NCI-H1694 (cell line): ENCODE data around the gene NKAIN4.

ENCODE experiments used
- DNase-seq: peaks from one replicate; lab custom pipeline; 2025; lab: John Stamatoyannopoulos, UW

Gene NKAIN4

DNA sequence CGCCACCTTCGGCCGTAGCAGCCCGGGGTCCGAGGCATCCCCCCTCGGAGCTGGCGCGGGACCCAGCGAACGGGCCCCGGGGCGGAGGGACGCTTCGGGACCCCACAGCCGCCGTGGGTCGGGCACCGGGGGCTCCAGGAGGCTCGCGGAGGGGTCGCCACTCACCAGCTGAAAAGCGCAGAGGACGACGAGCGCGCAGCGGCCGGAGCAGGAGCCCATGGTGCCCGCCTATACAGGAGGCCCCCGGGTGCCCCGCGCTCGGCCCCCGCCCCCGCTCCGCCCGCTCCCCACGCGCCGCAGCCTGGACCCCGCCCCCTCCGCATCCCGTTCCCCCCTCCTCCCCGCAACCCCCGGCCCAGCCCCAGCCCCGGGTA, at the start of gene NKAIN4:
Gene NKAIN4 (minus strand): TSS at position 232 of the 374 bp plus-strand sequence. CDS start 13 bp downstream, at position 219.
- no peak for DNase-seq

GRCh38 chr20:63303095-63303666, 48.9 kb upstream of the NKAIN4 start:
- DNase-seq = no peak

- no peak for DNase-seq
These were observed 47.4 kb upstream of the NKAIN4 start for GRCh38 chr20:63301671-63302070.

GRCh38 chr20:63298731-63299312, 44.6 kb upstream of the NKAIN4 start:
- no peak for DNase-seq

DNA sequence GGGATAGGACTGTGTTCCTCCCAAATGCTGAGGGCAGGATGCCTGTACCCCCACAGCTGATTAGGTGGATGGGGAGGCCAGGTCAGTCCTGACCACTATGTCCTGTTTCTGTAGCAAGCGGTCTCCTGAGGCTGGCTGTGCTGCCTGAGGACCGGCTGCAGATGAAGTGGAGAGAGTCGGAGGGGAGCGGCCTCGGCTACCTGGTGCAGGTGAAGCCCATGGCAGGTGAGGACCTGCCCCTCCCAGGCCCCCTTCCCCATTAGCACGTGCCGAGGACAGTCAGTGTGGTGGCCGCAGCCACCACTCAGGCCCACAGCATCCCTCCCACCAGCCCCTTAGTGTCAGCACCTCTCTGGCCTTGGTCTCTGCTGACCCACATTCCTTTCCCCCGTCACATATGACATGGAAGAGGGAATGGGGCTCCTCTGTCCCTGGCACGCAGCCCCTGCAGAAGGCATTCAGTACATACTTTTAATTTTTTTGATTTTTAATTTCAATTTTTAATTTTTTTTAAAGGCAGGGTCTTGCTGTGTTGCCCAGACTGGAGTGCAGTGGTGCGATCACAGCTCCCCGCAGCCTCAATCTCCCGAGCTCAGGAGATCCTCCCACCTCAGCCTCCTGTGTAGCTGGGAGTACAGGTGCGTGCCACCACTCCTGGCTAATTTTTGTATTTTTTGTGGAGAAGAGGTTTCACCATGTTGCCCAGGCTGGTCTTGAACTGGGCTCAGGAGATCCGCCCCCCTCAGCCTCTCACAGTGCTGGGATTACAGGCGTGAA, 43.7 kb upstream of the NKAIN4 start:
- DNase-seq = no peak

- no peak for DNase-seq
These were observed 43.1 kb upstream of the NKAIN4 start for GRCh38 chr20:63297371-63297781.

GRCh38 chr20:63296531-63297299, 42.5 kb upstream of the NKAIN4 start:
- DNase-seq = no peak

GRCh38 chr20:63295846-63296245, 41.6 kb upstream of the NKAIN4 start:
- DNase-seq = no peak

DNA sequence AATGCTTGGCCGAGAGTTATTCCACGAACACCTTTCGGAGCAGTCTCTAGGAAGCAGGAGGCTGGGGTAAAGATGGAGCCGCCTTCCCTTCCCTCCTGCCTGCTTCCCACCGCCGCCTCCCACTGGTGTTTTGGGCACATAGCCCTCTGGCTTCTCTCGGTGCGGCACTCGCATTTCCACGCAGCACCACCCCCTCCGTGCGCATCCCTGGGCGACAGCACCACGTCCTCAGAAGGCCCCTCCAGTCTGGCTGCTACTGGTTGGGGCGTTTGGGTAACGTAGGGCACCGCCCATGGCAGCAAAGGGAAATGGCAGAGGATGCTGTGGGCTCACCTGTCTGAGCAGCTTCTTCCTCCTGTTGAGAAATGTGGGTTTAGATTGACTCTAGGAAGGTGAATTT, 41.2 kb upstream of the NKAIN4 start:
- DNase-seq = no peak

DNA sequence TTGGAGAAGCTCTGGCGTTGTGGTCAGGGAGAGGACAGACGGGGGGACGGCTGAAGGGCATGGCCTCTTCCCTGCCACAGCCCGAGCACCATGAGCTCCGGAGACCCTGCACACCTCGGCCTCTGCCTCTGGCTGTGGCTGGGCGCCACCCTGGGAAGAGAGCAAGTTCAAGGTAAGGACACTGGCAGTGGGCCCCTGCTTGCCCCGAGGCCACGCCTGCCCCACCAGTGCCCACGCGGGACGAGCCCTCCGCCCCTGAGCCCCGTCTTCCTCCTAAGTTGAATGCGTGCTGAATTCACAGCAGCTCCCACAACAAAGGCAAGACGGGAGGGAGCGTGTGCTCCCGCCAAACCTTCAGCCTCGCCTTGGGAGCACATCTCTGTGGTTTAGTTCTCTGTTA, 40.8 kb upstream of the NKAIN4 start:
- no peak for DNase-seq

DNA sequence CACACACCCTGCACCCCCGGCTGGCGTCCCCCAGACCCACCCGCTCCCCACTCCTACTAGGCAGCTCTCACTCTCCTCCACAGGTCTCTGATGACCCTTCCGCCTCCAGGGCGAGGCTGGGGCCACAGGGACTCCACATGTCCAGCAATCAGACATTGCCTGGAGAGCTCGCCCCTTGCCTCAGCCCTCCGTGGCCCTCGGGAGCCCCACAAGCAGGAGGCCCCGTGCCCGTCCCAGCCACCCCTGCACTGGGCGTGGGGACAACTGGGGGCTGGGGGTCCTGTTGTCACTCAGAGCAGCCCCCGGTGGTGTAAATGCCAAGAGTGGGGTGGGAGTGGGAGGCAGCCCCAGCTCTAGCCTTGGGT, 40.3 kb upstream of the NKAIN4 start:
- no peak for DNase-seq

- DNase-seq = no peak
These were observed 39.7 kb upstream of the NKAIN4 start for GRCh38 chr20:63293871-63294535.

- no peak for DNase-seq
These were observed 39.2 kb upstream of the NKAIN4 start for GRCh38 chr20:63293456-63293855.

DNA sequence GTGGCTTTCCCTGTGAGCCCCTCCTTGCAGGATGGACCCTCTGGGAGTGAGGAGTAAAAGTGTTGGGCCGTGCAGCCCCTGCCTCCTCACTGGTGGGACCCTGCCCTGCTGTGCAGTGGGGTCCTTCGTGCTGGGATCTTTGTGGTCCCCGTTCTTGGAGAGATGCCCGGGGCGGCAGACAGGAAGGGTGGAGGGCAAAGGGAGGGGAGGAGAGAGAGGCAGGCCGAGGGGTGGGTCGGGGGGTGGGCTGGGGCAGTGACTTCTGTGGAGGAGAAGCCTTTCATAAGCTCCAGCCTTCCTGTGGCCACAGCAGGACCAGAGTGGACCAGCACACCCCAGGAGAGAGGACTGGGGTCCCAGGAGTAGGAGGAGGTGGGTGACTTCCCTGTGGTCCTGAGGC, 38.6 kb upstream of the NKAIN4 start, which contains the start of gene COL20A1:
Gene COL20A1 (plus strand): TSS at position 283 of the 400 bp plus-strand sequence. CDS start 1,922 bp downstream, outside the sequence.
- DNase-seq = no peak

- DNase-seq = no peak
These were observed 38.0 kb upstream of the NKAIN4 start for GRCh38 chr20:63292292-63292701.

DNA sequence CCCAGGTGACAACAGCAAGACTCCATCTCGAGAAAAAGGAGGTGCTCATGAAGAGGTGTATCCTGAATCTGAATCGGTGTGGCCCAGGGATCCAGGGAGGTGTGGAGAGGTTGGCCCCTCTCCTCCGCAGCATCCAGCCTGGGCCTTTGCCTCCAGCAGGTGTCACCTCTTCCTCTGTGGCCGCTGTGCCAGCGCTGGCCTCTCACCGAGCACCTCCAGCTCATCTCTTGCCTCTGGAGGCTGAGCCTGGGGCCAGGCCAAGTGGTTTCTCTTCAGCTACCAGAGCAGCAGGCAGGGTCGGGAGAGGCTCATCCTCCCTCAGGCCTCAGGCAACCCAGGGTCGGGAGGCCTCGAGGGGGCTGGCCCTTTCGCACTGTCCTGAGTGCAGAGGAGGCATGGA, 37.5 kb upstream of the NKAIN4 start:
- no peak for DNase-seq

GRCh38 chr20:63290677-63291472, 36.6 kb upstream of the NKAIN4 start:
- no peak for DNase-seq

DNA sequence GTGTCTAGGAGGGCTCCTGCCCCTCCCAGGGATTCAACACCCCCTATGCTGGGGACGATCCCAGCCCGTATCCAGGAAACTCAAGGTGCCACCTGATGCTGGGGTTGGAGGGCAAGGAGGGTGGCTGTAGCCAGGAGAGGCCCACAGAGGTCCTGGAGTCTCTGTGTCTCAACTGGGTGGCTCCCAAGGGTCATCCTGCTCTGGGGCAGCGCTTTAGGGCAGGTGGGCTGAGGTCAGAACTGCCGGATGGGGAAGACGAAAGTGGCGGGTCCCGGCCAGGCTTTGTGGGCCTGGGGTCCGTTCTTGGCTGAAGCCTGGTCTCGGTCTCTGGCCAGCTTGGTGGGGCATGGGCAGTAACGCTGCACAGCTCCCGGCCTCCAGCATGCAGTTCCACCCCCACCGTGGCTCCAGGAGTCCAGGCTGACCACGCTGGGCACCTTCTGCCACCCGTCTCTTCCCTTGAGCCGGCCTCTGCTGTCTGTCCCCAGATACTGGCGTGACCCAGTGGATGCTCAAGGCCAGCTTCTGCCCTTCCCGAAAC, 35.9 kb upstream of the NKAIN4 start:
- DNase-seq = no peak

DNA sequence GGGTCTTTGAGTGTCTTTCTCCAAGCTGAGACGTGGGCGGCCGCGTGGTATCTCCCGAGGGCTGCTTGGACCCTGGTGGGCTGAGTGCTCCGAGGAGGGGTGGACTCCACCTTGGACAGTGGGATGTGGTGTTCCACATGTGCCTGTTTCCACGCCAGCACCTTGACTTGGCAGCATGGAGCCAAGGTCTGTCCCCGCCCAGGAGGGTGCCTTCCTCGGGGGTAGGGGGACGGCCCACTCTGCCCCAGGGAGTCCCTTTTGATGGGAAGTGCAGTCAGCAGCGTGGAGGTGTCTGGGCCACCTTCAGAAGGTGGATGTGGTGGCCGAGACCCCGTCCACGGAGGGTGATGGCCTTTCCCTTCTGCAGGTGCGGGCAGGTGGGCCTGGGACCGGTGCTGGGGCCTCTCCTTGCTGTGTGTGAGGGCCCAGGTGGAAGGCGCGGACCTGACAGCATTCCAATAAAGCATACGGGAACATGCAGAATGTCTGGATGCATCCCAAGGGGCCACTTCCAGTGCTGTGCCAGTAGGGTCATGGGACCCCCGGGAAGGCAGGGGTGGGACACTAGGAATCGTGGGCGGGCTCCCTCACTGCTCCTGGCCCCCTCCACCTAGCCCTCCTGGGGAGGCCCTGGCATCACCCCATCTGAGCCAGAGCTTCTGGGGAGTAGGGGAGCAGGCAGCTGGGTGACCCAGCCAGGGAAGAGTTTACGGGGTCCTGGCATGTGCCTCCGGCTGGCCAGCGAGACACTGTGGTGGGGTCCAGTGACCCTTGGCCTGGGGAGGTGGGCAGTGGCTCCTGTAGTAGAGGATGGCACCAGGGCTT, 35.3 kb upstream of the NKAIN4 start:
- DNase-seq = no peak
